Renal cortical epithelial cell (primary cell): ENCODE results near the gene AQR. TPM values are rescaled to one million over a fixed set of nuclear protein-coding genes. Genes with fewer than 3 reads are reported as not detected.
A peak's percentile ranks its signal among the peaks of the same experiment; 100 is the strongest.
"Not testable (repeated sequence)": the region's sequence is repeated elsewhere in the genome, so short reads cannot be mapped to it uniquely, and the experiment has no call there.

ENCODE experiments used
- DNase-seq: peaks from one replicate; pipeline ENCODE4 v3.0.0-alpha.2; 2011; ENCODE audit warnings: low read depth
- total RNA-seq: library from RNA; depleted of rRNA; stranded (reverse); fragments of >200 nt; gene quantifications from 2 replicates; pipeline ENCODE4 v1.2.3, GENCODE V29; 2014

The AQR gene
- total RNA-seq, 1 donor from 2014 or later: 37.8 TPM

DNA sequence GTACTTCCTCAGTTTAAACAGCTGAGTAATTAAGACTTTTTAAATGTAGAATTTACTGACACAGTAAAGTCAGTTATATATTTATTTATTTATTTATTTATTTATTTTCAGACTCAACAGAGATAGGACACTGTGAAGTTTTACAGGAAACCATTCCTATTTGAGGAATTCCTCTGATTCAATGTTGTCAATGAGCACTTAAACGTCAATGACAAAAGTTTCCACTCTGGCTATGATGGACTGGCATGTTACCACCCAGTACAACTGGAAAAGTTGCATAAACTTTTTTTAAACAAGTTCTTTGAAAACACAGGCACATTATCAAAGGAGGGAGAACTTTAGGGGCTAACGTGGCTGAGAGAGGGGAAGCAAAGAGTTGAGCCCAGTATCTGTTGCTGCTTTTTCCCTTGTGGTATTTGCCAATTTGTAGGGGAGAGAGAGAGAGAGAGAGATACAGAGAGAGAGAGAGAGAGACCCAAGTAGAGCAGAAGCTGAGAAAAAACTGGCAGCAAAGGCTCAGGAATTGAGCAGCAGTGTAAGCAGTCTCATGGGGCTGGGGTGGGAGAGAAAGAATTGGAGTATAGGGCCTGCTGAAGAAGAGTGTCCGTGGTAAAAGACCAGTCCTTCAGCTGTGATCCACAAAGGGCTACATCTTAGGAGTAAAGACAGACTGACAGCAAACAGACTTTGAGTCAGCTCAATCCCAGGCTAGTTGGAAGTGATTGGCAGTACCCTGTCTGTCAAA lies 155.9 kb downstream of the AQR start:
- DNase-seq: no peak

DNA sequence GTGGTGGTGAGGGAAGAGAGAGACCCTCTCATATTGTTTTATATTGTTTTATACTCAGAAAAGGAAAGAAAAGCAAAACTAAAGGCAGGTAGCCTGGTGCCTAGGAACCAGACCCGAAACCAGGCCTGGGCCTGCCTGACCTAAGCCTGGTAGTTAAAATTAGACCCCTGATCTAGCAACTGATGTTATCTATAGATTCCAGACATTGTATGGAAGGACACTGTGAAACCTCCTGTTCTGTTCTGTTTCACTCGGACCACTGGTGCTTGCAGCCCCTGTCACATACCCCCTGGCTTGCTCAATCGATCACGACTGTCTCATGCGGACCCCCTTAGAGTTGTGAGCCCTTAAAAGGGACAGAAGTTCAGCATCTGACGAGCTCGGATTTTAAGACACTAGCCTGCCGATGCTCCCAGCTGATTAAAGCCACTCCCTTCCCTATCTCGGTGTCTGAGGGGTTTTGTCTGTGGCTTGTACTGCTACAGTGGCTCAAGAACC lies 156.6 kb downstream of the AQR start:
- DNase-seq: not testable (repeated sequence)

DNA sequence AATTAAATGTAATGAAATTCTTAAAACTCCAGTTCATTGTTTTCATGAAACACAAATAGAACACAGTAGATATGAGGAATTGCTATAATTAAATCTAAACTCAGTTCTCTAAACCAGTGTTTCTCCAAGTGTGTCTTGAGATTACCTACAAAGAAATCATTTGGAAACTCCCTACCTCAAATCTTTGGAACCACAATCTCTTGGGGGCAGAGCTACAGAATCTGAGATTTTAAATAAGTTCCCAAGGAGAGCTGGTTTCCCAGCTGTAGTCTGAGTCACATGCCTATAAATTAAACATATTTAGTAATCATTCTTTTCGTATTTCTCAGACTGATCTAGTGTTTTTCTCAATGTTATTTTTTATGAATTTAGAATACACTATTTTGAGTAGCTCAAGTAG lies 157.2 kb downstream of the AQR start:
- DNase-seq: no peak

DNA sequence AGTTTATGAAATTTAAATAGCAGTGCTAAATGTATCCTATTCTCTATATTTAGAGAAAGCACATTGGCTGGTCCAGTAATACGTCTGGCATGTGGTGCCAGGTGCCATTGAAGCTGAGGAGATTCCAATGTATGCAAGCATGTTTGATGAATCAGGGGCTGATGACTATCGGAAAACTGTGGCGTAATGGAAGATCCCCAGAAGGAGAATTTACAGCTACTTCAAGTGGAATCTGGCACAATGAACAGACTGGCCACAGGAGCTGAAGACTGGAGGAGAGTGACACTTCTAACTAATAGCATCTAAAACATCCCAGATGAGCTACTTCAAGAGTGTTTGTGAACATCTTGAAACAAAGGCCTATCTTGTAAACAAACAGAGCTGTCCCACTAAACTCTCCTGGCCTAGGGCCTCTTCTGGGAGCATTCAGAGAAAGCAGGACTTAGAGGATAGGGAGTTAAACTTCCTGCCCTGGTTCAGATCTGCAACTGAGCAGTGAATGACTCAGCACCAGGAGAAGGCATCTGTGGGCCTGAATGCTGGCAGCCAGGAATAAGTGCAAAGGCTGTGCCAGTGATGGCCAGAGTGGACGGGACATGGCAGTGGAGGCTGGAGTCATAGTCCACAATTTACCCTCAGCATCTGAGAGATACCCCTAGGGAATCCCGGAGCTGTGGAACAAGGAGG lies 159.0 kb downstream of the AQR start:
- peak; percentile 66 for DNase-seq

DNA sequence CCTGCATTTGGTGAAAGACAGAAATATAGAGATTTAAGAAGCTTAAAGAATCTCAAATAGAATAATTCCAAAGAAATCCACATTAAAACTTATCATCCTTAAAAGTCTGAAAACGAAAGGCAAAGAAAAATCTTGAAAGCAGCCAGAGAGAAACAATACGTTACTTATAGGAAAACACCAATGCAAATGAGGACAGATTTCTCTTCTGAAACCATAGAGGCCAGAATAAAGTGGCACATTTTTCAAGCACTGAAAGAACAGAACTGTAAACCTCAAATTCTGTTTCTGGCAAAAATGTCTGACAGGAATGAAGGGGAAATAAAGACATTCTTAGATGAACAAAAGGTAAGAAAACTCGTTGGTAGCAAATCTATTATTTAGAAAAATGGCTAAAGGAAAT lies 160.4 kb downstream of the AQR start:
- no peak for DNase-seq

DNA sequence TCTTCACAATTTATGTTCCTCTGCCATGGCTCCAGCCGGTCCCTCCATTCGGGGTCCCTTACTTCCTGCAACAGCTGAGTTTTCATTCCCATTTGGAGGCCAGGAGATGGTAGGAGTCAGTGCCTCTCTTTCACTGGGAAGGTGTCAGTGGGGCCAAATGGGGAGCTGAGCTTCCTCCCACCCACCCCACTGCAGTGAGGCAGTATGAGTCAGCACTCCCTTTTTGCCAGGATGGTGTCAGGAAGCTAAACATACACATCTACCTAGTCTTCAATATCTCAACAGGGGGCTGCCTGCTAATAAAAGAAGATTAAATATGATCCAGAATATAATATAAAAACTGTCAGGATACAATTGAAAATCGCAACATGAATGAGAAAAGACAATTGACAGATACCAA lies 161.5 kb downstream of the AQR start:
- DNase-seq: no peak

DNA sequence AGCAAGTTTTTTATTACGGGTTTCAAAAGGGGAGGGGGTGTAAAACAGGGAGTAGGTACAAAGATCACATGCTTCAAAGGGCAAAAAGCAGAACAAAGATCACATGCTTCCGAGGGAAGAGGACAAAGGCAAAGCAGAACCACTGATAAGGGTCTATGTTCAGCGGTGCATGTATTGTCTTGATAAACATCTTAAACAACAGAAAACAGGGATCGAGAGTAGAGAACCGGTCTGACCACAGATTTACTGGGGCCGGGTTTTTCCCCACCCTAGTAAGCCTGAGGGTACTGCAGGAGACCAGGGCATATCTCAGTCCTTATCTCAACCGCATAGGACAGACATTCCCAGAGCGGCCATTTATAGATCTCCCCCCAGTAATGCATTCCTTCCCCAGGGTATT lies 162.3 kb downstream of the AQR start:
- DNase-seq: not testable (repeated sequence)

DNA sequence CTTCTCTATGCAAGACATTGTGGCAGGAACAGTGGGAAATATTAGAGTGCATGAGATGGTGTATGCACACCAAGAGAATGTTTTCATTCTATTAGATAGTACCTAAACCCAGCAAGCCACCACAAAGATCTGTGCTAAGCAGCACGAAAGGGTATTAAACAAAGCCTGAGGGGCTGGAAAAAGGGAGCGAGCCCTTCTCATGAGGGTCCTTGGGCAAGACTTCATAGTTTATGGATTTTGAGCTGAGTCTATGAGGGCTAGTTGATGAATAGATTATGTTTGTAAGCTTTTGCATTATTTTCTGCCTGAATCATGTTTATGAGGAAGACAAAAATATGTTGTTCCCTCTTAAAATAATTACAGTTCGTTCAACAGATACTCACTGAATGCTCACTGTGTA lies 164.8 kb downstream of the AQR start:
- no peak for DNase-seq

DNA sequence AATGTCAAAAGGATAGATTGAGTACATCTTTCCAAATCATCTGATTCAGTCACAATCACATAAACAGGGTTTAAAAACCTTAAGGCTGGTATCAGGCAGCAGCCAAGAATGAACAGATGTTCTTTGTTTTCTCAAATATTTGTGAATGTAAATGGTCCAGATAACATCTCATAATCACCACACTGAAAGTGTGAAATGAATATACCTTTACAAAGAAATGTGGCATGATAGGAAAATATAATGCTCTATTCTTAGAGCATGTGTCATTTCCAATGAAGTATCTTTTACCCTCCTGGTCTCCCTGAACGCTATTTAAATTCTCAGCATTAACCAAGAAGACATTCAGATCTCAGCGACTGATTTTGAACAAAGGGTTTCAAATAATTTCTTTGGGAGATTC lies 165.4 kb downstream of the AQR start:
- no peak for DNase-seq

DNA sequence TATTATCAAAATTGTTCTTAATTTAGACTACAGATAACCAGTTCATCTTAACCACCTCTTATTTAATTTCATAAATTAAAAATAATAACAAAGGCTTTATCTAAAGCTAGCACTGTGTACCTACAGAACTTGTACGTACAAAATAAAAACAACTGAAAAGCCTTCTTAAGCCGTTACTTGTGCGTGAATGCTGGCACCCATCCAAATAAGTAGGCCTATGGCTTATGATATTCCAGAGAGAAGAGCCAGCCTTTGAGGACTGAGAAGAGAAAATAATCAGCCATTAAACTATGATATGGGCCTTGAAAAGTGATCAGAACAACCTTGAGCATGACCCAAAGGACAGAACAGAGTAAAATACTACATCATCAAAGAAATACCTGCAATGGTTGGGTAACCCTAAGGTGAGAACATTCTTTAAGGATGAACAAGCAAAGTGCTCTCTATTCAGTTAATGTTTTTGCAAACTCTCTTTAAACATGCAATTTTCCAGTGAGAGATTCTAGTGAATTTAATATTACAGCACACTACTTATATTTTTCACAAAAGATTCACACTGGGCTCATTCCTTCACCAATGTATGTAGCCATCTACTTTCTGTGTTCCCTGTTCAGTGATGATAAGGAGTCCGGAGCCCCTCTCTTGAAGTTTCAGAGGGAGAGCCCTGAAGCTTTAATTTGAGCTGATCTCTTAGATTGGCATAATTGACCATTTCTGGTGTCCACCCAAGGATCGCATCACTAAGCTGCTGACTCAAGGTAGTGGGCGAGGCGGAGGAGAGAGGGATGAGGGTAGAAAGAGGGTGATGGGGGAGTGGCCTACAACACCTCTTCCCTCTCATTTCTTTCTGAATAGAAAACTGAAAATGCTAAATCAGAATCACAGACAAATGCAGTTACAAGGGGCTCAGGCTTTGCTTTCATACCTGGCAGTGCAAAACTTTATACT lies 166.5 kb downstream of the AQR start:
- peak; percentile 26 for DNase-seq

DNA sequence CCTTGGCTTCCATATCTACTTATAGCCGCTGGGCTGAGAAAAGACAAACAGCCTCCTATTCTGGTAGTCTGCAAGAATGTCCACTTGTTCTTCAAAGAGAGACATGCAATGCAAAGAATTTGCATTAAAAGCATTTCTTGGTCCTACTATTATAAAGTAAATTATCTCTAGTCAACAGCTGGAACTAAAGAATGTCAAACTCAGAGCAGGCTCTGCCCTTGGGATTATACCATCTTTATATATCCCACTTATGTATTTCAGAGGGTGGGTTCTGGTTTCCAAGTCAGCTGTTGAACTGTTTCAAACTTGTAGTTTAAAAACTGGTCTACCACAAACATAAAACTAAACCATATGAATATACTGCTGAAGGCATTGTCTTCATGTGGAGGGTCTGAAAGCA lies 167.2 kb downstream of the AQR start:
- DNase-seq: no peak

Other genes starting within 250 kb of the AQR start
- not detected in 2 replicates for gene GJD2, start 214.7 kb downstream of the AQR start, total RNA-seq
- gene ACTC1, start 174.2 kb downstream of the AQR start, total RNA-seq: not detected in 2 replicates
- gene ZNF770, start 18.5 kb upstream of the AQR start, total RNA-seq: 34.7 and 85.1 TPM in 2 replicates
- not detected in 2 replicates for gene NANOGP8, start 115.6 kb upstream of the AQR start, total RNA-seq